Gastrocnemius medialis (tissue), 4 donors: ENCODE data around the gene RGMB. TPM values are rescaled to one million over a fixed set of nuclear protein-coding genes. Genes with fewer than 3 reads are reported as not detected.

Experiments used
- ATAC-seq, 2 donors: fragments of 150-250 bp; one replicate each; pipeline ENCODE4 v1.9.1; 2016
- DNase-seq, 2 donors: peaks; one replicate each; pipeline ENCODE4 v3.0.0-alpha.2; 2019
- H3K27ac ChIP-seq, 4 donors: fragments of 200-600 bp; sonication (generic); 1 replicate in 1 of 4; 2 replicates in 3 of 4; pipeline ENCODE4 v1.5.1; 2016 to 2018; ENCODE audit warnings: mild to moderate bottlenecking in 2 of 4, moderate library complexity in 1 of 4
- H3K27me3 ChIP-seq, 3 donors: fragments of 200-600 bp; sonication (generic) in 2 of 3; 1 replicate in 1 of 3; 2 replicates in 2 of 3; pipeline versions ENCODE4 v1.5.1 to v1.6.0; 2016 to 2019; ENCODE audit warnings: mild to moderate bottlenecking in 1 of 3, moderate library complexity in 1 of 3
- H3K36me3 ChIP-seq, 2 donors: fragments of 200-600 bp; sonication (generic) in 1 of 2; one replicate each; pipeline ENCODE4 v1.5.1; 2017 to 2018
- H3K4me1 ChIP-seq, 2 donors: fragments of 200-600 bp; sonication (generic) in 1 of 2; one replicate each; pipeline ENCODE4 v1.5.1; 2016 to 2017; ENCODE audit warnings: mild to moderate bottlenecking in 2 of 2
- H3K4me3 ChIP-seq, 4 donors: fragments of 200-600 bp; sonication (generic) in 3 of 4; 1 replicate in 1 of 4; 2 replicates in 3 of 4; pipeline ENCODE4 v1.5.1; 2016 to 2019; ENCODE audit warnings: mild to moderate bottlenecking in 2 of 4
- H3K9me3 ChIP-seq, 3 donors: fragments of 200-600 bp; sonication (generic) in 2 of 3; 1 replicate in 1 of 3; 2 replicates in 2 of 3; pipeline ENCODE4 v1.5.1; 2016 to 2019
- CTCF ChIP-seq, 5 experiments: fragments of 450-650 bp in 3 of 5; fragments of 200-600 bp in 2 of 5; sonication (generic) in 2 of 5; IDR thresholded peaks in 4 of 5; conservative IDR thresholded peaks in 1 of 5; 1 replicate in 4 of 5; 2 replicates in 1 of 5; pipeline ENCODE4 v1.5.1; 2016 to 2019; ENCODE audit warnings: antibody characterized with exemption in 5 of 5, mild to moderate bottlenecking in 3 of 5, moderate library complexity in 3 of 5
- POLR2A ChIP-seq, 2 donors: fragments of 450-650 bp; IDR thresholded peaks; one replicate each; pipeline ENCODE4 v1.6.1; 2017; ENCODE audit warnings: antibody characterized with exemption in 2 of 2, mild to moderate bottlenecking in 2 of 2, moderate library complexity in 2 of 2
- in situ Hi-C, 4 donors: fragments of 200-750 bp; cut with MboI; loops; one replicate each; pipeline versions ENCODE4 v1.15.0 to v1.8.0; 2017; ENCODE audit warnings: low sequenced_read_pairs in 4 of 4
- intact Hi-C: fragments of 100-400 bp; cut with DNase I; formaldehyde crosslinking; loops from one replicate; pipeline ENCODE4 v1.15.1; 2023; ENCODE audit warnings: low total_unique reads
- total RNA-seq, 4 donors: library from RNA; depleted of rRNA; stranded (reverse); fragments of >200 nt; gene quantifications; one replicate each; pipeline versions ENCODE4 v1.1.0 to v1.2.3, GENCODE V29; 2016

The RGMB gene
- total RNA-seq, 4 donors from 2014 or later = 11.2 to 57.8 (median 25.9) TPM

- Histone ChIP-seq H3K36me3 (no peaks in the 10 kb centered on the region), H3K9me3 (no peaks in the 10 kb centered on the region), H3K27ac (no peak overlapping the region), H3K4me3 (no peak overlapping the region), H3K4me1 (no peaks in the 10 kb centered on the region), H3K27me3 (no peaks in the 10 kb centered on the region)
- no peak for ATAC-seq
- TF ChIP-seq CTCF (IDR thresholded peaks at IDR 0.05 in 4 of 5, conservative IDR thresholded peaks at IDR 0.05 in 1 of 5) = no peak
- TF ChIP-seq POLR2A (IDR thresholded peaks at IDR 0.05) = no peak
- no peak for DNase-seq
- in situ Hi-C loops (loop anchor here in 1 of 4 donors (25.0 kb wide), 1 partner anchor 1566 kb away; the partner anchor contains the start of gene RIOK2), intact Hi-C loops (no loop called here)
These were observed 20.0 kb upstream of the RGMB start for GRCh38 chr5:98753507-98753906.

- no peaks in the 10 kb centered on the region for H3K27me3 ChIP-seq
- H3K27ac ChIP-seq = no peak overlapping the region
- no peak overlapping the region for H3K4me3 ChIP-seq
- intact Hi-C loops (no loop called here), in situ Hi-C loops (loop anchor here in 1 of 4 donors (25.0 kb wide), 1 partner anchor 1568 kb away; the partner anchor contains the start of gene RIOK2)
- no peaks in the 10 kb centered on the region for H3K9me3 ChIP-seq
- ATAC-seq (no peak), DNase-seq (no peak)
- H3K36me3 ChIP-seq = no peaks in the 10 kb centered on the region
- TF ChIP-seq POLR2A (IDR thresholded peaks at IDR 0.05) (no peak), CTCF (IDR thresholded peaks at IDR 0.05 in 4 of 5, conservative IDR thresholded peaks at IDR 0.05 in 1 of 5) (no peak)
- no peaks in the 10 kb centered on the region for H3K4me1 ChIP-seq
These were observed 18.1 kb upstream of the RGMB start for GRCh38 chr5:98755406-98755805.

GRCh38 chr5:98757978-98758377 is 15.5 kb upstream of the RGMB start:
- Histone ChIP-seq H3K27ac (no peak overlapping the region), H3K27me3 (no peaks in the 10 kb centered on the region), H3K36me3 (no peaks in the 10 kb centered on the region), H3K4me1 (no peaks in the 10 kb centered on the region), H3K4me3 (no peak overlapping the region), H3K9me3 (no peaks in the 10 kb centered on the region)
- DNase-seq (no peak), ATAC-seq (no peak)
- intact Hi-C loops (no loop called here), in situ Hi-C loops (loop anchor here in 1 of 4 donors (25.0 kb wide), 1 partner anchor 1571 kb away; the partner anchor contains the start of gene RIOK2)
- no peak for TF ChIP-seq CTCF (IDR thresholded peaks at IDR 0.05 in 4 of 5, conservative IDR thresholded peaks at IDR 0.05 in 1 of 5)
- TF ChIP-seq POLR2A (IDR thresholded peaks at IDR 0.05) = no peak

GRCh38 chr5:98763001-98763630 is 10.3 kb upstream of the RGMB start:
- Histone ChIP-seq H3K9me3 (no peaks in the 10 kb centered on the region), H3K4me3 (no peak overlapping the region), H3K27ac (no peak overlapping the region), H3K4me1 (no peaks in the 10 kb centered on the region), H3K36me3 (no peaks in the 10 kb centered on the region), H3K27me3 (peaks cover 0 to 2% (median 0%) of the 10 kb centered on the region in 3 donors)
- no peak for TF ChIP-seq CTCF (IDR thresholded peaks at IDR 0.05 in 4 of 5, conservative IDR thresholded peaks at IDR 0.05 in 1 of 5)
- no peak for TF ChIP-seq POLR2A (IDR thresholded peaks at IDR 0.05)
- intact Hi-C loops = no loop called here
- in situ Hi-C loops = loop anchor here in 1 of 4 donors (25.0 kb wide), 1 partner anchor 1576 kb away; the partner anchor contains the start of gene RIOK2
- no peak for ATAC-seq
- no peak for DNase-seq
